SU-DHL-6 (cell line): ENCODE data around the gene CDKAL1.
"Not testable (repeated sequence)": the region's sequence is repeated elsewhere in the genome, so short reads cannot be mapped to it uniquely, and the experiment has no call there.

ENCODE experiments used
- EZH2phosphoT487 ChIP-seq: fragments of 200-600 bp; sonication (generic), shearing (Covaris generic); conservative IDR thresholded peaks from 2 replicates; pipeline ENCODE4 v1.6.1; 2018; ENCODE audit warnings: mild to moderate bottlenecking, antibody characterized with exemption, low read length, moderate library complexity, mixed read lengths
- TF ChIP-seq, protein P1 (sequence below): fragments of 200-600 bp; sonication (generic); IDR thresholded peaks from one replicate; pipeline ENCODE4 v1.5.1; 2017; ENCODE audit warnings: antibody characterized with exemption, mild to moderate bottlenecking, low read length, moderate library complexity; ENCODE audit not compliant: insufficient read depth, poor library complexity, severe bottlenecking

- TF ChIP-seq, protein P1, sequence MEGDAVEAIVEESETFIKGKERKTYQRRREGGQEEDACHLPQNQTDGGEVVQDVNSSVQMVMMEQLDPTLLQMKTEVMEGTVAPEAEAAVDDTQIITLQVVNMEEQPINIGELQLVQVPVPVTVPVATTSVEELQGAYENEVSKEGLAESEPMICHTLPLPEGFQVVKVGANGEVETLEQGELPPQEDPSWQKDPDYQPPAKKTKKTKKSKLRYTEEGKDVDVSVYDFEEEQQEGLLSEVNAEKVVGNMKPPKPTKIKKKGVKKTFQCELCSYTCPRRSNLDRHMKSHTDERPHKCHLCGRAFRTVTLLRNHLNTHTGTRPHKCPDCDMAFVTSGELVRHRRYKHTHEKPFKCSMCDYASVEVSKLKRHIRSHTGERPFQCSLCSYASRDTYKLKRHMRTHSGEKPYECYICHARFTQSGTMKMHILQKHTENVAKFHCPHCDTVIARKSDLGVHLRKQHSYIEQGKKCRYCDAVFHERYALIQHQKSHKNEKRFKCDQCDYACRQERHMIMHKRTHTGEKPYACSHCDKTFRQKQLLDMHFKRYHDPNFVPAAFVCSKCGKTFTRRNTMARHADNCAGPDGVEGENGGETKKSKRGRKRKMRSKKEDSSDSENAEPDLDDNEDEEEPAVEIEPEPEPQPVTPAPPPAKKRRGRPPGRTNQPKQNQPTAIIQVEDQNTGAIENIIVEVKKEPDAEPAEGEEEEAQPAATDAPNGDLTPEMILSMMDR, result not testable (repeated sequence)
- TF ChIP-seq EZH2phosphoT487, result not testable (repeated sequence)
These were observed 297.0 kb downstream of the CDKAL1 start for GRCh38 chr6:20831251-20831650.
